Erythroblast (primary cell): ENCODE measurements around the gene EN2.

Experiments
- GATA1 ChIP-seq: IDR thresholded peaks from 2 replicates; pipeline ENCODE4 v1.6.1; 2011; ENCODE audit warnings: low read depth, mild to moderate bottlenecking, control low read depth, low read length, moderate library complexity
- POLR2A ChIP-seq: IDR thresholded peaks from 2 replicates; pipeline ENCODE4 v1.6.1; 2011; ENCODE audit warnings: mild to moderate bottlenecking, low read length

- TF ChIP-seq POLR2A (no peak), GATA1 (no peak)
These were observed 33.0 kb downstream of the EN2 start for GRCh38 chr7:155490697-155491628.
